Right kidney (tissue), 1 donor: ENCODE measurements around the gene SNAI3.
A peak's percentile ranks its signal among the peaks of the same experiment; 100 is the strongest.

Experiments
- DNase-seq: peaks from one replicate; pipeline ENCODE4 v3.0.0-alpha.2; 2016

SNAI3 gene

GRCh38 chr16:88721815-88722755 lies 35.8 kb upstream of the SNAI3 start:
- DNase-seq = no peak

- no peak for DNase-seq
Measured at GRCh38 chr16:88721236-88721635, 34.9 kb upstream of the SNAI3 start.

- no peak for DNase-seq
Measured at GRCh38 chr16:88720396-88720970, 34.2 kb upstream of the SNAI3 start.

GRCh38 chr16:88719933-88720296 lies 33.6 kb upstream of the SNAI3 start:
- DNase-seq = no peak

GRCh38 chr16:88719267-88719932 lies 33.1 kb upstream of the SNAI3 start:
- no peak for DNase-seq

GRCh38 chr16:88718178-88718577 lies 31.9 kb upstream of the SNAI3 start:
- no peak for DNase-seq

GRCh38 chr16:88716601-88717001 lies 30.3 kb upstream of the SNAI3 start:
- no peak for DNase-seq

- no peak for DNase-seq
Measured at GRCh38 chr16:88716201-88716600, 29.9 kb upstream of the SNAI3 start.

- DNase-seq = no peak
Measured at GRCh38 chr16:88715312-88716190, 29.2 kb upstream of the SNAI3 start.

- no peak for DNase-seq
Measured at GRCh38 chr16:88714420-88715302, 28.4 kb upstream of the SNAI3 start.

GRCh38 chr16:88713568-88714419 lies 27.5 kb upstream of the SNAI3 start:
- DNase-seq = no peak

- DNase-seq = no peak
Measured at GRCh38 chr16:88713054-88713453, 26.7 kb upstream of the SNAI3 start.

GRCh38 chr16:88712362-88712979 lies 26.2 kb upstream of the SNAI3 start:
- DNase-seq = no peak

GRCh38 chr16:88711750-88712340 lies 25.5 kb upstream of the SNAI3 start:
- DNase-seq = no peak

GRCh38 chr16:88710556-88710955 lies 24.2 kb upstream of the SNAI3 start:
- no peak for DNase-seq

GRCh38 chr16:88706965-88707826 lies 20.9 kb upstream of the SNAI3 start:
- DNase-seq = no peak

GRCh38 chr16:88706229-88706964 lies 20.1 kb upstream of the SNAI3 start, which contains the start of the genes CTU2 and RNF166:
Gene CTU2 (plus strand): TSS chr16:88706503. CDS start chr16:88706531, 28 bp downstream.
Gene RNF166 (minus strand): TSS chr16:88706408. CDS start chr16:88706325, 83 bp downstream.
- DNase-seq = peak; percentile 84
